Left renal cortex interstitium (tissue), 4 donors: ENCODE data around the gene OR2S2. TPM values are rescaled to one million over a fixed set of nuclear protein-coding genes. Genes with fewer than 3 reads are reported as not detected.
A peak's percentile ranks its signal among the peaks of the same experiment; 100 is the strongest.
"Not testable (repeated sequence)": the region's sequence is repeated elsewhere in the genome, so short reads cannot be mapped to it uniquely, and the experiment has no call there.

ENCODE experiments used
- DNase-seq, 4 donors: peaks; one replicate each; pipeline ENCODE4 v3.0.0-alpha.2; 2013; ENCODE audit warnings: low read depth in 4 of 4, low spot score in 2 of 4, missing footprints in 1 of 4
- polyA plus RNA-seq, 4 donors: library from polyadenylated mRNA; unstranded; fragments of 120-200 nt; gene quantifications; one replicate each; pipeline ENCODE4 v1.2.1, GENCODE V29; 2013; ENCODE audit not compliant: insufficient read length in 4 of 4

OR2S2 gene, protein sequence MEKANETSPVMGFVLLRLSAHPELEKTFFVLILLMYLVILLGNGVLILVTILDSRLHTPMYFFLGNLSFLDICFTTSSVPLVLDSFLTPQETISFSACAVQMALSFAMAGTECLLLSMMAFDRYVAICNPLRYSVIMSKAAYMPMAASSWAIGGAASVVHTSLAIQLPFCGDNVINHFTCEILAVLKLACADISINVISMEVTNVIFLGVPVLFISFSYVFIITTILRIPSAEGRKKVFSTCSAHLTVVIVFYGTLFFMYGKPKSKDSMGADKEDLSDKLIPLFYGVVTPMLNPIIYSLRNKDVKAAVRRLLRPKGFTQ
- polyA plus RNA-seq: not detected

DNA sequence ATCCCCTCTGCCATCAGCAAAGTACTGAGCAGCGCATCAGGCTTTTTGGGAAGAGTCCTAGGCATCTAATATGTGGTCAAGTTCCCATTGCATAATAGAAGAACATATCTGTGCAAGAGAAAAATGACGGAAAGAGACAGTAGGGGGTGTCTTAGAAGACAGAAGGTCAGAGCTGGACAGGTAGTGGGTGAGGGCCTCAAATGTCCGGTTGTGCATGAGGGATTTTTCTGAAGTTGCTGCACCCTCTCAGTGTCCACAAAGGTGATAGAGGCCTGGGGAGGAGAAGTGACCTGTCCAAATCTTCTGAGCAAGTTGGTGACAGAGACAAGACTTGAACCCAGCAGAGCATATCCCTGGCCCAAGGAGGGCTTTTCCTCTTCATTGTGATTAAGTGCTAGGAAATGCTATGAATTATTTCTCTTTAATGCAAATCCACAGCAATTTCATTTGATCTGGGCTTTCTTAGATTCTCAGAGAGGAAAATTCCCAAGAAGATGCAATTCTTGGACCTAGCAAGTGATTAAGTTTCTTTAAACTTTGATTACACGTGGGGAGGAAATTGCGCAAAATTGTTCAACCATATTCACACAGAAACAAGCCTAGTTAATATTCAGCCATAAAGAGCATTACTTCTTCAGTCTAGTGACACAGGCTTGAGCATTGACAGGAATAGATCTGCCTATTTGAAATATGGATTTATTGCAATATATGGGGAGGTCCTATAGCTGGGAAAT is at the start of gene OR2S2:
TSS of gene OR2S2 (minus strand) at position 51 of the 734 bp plus-strand sequence. CDS start 56 bp downstream, outside the sequence.
- no peak for DNase-seq

DNA sequence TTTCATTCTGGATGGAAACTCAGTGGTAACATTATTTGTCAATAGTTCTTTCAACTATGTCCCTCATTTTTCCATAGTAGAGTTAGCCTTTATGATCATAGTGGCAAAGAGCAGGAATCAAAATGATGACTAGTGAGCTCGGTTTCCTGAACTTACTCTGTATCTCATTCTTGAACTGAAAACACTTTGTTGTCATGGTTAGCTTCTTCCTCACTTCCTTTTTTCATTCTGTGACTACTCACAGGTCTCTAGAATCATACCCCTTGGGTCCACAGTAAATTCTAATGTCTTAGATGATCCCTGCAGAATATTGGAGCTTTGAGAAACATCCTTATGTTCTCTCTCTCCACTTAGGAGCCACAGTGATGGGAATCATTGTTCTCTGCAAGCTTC is 49.4 kb upstream of the OR2S2 start:
- no peak for DNase-seq

DNA sequence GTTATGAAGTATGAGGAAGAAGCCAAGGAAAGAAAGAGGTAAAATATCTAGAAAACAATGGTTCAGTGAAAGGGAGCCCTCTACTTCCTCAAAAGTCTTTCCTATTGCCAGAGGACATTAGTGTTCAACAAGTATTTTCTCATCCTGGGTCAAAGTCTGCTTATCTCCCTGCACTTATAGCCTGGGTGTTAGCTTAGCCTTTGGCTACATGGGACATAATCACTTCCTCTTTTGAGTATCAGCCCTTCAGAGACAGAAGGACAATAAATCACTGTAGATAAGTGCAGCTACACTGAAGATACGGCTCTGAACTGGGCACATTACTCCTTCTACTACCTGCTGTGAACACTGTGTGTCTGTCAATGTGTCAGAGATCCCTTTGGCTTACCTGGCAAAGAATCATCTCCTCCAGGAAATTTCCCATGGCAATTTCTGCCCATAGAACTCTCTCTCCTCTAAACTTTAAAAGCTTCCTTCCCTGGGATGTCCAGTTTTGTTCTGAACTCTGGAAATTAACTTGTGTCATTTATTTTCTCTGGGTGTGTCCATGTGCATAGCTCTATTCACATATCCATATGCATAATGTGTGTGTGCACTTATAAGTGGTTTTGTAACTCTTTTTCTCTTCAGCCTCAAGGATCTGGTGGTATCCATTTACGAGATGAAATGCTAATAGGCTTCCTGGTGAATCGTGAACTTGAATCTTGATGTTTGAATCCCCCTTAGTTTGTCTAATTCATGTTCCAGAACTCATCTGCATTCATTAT is 48.8 kb upstream of the OR2S2 start:
- no peak for DNase-seq

DNA sequence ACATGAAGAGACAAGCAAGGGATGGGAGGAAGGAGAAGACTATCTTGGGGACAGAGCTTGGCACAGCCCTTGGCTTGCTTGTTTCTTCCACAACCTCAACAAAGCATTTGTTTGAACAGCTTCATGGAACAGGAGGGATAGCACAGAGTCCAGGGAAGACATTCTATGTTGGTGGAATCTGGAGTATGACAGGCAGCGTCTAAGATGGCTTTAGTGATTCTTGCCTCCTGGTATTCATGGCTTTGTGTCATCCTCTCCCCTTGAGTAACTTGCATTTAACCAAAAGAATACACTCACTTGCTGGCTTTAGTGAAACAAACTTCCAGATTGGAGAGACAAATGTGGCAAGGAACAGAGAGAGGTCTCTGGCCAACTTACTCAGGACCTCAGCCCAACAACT is 47.9 kb upstream of the OR2S2 start:
- DNase-seq: no peak

DNA sequence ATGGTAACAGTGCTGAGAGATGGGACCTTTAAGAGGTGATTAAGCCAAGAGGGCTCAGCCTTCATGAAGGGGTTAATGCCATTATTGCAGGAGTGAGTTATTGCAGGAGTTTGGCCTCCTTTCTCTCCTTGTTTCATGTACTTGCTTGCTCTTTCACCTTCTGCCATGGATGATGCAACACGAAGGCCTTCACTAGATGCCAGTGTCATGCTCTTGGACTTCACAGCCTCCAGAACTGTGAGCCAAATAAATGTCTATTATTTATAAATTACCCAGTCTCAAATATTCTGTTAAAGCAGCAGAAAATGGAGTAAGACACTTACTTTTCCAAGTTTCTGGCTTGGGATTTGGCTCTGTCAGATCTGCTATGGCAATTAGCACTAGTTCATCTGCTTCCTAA is 40.4 kb upstream of the OR2S2 start:
- no peak for DNase-seq

DNA sequence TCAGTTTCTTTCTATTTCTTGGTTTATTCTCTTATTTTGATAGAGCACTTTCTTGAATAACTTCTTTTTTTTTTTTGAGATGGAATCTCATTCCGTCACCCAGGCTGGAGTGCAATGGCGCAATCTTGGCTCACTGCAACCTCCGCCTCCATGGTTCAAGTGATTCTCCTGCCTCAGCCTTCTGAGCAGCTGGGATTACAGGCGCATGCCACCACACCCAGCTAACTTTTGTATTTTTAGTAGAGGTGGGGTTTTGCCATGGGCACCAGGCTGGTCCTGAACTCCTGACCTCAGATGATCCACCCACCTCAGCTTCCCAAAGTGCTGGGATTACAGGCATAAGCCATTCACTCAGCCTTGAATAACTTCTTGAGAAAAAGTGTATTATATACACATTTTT is 39.1 kb upstream of the OR2S2 start:
- DNase-seq: not testable (repeated sequence)

DNA sequence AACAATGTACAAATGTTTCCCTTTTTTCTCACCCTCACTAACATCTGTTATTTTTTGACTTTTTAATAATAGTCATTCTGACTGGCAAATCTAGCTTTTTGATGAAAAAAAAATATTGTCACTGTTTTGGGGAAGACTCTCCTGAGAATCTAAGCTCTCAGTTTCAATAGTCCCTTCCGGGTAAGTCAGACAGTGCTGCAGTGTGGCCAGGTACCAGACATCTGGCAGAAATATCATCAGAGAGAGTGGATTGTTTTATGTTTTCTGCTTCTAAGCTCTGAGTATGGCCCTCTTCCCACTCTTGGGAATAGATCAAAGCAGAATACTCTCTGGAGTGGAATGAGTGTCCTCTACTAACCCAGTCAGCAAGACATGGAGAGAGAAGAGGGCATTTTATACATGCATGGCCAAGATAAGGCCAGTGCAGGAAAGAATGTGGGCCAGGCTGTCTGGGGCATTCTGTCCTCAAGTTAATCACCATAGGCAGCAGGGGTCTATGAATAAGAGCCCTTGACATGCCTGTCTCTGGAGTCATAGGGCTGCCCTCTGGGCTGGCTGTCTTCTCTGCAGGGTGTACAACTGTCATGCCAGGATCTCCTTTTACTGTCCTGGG is 38.5 kb upstream of the OR2S2 start:
- DNase-seq: no peak

DNA sequence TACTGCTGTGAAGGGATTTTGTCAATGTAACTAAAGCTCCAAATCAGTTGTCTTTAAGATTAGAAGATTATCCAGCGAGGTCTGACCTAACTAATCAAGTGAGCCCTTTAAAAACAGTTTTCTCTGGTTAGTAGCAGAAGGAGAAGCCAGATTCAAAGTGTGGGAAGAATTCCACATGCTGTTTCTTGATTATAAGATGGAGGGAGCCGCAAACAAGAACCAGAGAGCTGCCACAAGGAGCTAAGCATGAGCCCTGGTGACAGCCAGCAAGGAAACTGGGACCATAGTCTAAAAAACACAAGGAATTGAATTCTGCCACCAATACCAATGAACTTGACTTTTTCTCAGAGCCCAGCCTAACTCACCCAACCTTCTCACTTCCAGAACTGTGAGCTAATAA is 37.0 kb upstream of the OR2S2 start:
- DNase-seq: no peak

DNA sequence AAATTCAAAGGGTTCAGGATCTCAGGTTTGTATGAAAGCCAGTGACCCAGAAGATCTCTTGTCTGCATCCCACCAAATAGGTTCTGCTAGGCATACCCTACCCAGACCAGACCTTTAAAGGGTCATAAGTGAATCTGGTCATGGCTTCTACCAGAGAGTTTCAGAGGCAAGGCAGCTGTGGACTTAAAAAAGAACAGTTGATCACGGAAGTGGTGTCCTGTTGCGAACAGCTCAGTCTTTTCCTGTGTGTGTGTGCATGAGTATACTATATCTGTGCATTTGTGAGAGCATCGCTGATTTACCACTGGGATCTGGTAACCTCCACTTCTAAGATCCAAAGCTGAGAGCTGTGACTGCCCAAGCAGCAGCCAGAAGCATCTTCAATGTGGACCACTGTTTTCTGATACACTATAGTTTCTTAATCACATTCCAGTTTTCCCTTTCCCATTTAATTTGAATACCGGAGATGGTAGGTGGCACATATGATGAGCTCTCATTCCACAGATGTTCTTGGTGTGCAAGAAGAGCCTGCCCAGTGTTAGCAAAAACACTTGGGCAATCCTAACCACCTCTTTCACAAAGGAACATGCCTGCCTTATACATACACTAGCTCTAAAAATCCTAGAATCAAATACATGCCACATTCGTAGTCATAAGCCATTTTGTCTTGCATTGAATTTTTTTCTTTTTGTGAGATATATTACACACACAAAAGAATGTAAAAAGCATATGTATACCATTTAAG is 36.2 kb upstream of the OR2S2 start:
- no peak for DNase-seq

DNA sequence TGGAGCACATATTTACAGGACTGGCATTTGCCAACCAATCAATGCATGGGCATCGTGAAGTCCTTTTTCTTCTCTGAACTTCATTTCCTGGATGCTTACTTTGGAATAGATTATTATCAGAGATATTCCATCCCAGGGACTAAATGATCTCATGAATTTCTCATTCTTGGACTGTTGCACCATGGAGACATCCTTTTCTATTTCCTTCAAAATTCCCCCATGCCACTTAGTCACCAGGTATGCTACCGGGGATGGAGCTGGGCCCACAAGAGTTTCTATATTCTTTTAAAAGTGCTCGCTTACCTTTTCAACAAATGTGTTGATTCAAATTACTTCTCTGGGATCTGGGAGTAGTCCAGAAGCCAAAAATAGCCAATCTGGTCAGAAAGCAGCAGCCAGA is 35.2 kb upstream of the OR2S2 start:
- DNase-seq: not testable (repeated sequence)

DNA sequence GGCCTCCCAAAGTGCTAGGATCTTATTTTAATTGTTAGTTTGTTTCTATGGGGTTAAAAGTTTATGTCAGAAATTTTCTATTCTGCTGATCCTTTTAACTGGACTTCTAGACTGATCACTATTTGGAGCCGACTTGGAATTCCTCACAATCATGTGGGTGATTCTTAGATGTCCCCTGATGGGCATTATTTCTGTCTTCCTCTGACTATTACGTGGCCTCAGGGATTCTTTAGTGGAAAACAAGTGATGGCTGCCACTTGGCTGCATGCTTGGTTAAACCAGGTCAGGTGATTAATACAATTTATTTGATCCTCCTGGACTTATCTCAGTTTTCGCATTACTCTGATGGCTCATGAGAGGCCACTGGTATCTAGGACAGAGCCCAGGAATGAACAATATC is 32.2 kb upstream of the OR2S2 start:
- DNase-seq: no peak

DNA sequence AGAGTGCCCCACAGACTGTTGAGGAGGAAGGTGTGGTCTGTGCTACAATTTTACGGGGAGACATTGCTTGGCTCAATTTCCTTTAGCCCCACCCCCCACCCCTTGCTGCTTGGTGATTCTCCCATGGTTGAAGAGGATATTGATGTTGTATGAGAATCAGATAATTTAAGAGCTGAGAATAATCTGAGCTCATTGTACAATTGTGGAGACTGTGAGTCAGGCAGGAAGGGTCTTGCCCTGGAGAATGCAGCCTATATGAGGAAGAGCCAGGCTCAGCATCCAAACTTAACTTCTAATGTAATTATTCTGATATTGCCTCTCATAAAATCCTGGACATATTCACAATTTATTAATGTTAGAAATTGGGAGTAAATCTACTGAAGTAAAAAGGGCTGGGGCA is 26.1 kb upstream of the OR2S2 start:
- DNase-seq: no peak

DNA sequence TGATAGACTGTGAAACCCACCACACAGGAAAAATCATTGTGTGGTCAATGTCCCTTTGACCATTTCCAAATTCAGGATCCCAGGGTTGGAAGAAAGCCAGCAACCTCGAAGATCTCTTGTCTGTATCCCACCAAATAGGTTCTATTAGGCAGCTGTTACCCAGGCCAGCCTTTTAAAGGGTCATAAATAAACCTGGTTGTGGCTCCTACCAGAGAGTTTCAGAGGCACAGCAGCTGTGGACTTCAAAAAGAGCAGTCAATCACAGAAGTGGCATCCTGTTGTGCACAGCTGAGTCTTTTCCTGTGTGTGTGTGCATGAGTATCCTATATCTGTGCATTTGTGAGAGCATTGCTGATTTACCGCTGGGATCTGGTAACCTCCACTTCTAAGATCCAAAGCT is 23.7 kb upstream of the OR2S2 start:
- DNase-seq: peak in 1 of 4 donors; percentile 23

DNA sequence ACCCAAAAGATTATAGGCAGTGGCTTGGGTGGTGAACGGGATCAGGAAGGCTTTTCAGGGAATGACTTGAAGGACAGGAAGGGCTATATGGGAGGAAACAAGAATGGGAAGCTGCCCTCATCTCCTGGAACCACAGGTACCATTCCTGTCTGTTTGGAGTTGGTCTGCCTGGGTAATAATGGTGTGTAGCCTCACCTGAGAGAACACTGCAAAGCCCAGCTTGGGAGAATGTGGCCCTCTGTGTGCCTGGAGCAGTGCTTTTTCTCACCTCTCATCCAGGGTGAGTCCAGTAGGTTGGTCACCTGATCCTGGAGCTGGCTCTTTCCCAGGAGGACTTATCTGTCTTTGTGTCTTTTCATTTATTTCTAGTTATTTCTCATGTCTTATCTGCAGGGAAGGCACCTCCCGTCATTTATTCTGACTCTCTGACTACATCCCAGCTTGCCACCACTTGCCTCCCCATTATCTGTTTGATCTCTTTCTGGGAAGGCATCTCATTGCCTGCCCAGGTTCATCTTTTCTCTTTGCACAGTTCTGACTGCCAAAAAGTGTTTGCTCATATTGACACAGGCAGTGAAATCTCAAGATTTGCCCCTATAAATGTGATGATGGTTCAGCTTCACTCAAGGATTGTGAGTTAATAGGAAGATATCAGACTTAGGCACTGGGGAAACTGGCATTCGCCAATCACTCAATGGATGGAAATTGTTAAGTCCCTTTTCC is 22.5 kb upstream of the OR2S2 start:
- no peak for DNase-seq

DNA sequence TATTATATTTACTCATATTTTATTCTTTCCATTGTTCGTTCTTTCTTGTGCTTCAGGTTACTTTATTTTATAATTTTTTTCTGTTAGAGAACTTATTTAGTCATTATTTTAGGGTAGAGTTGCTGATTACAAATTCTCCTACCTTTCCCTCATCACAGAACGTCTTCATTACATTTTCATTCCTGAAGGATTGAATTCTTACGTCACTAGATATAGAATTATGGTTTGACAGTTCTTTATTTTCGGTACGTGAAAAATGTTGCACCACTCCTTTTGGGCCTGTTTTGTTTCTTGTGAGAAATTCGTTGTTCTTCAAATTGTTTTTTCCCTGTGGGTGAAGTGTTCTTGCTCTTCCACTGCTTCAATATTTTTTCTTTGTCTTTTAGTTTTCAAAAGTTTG is 20.8 kb upstream of the OR2S2 start:
- no peak for DNase-seq

DNA sequence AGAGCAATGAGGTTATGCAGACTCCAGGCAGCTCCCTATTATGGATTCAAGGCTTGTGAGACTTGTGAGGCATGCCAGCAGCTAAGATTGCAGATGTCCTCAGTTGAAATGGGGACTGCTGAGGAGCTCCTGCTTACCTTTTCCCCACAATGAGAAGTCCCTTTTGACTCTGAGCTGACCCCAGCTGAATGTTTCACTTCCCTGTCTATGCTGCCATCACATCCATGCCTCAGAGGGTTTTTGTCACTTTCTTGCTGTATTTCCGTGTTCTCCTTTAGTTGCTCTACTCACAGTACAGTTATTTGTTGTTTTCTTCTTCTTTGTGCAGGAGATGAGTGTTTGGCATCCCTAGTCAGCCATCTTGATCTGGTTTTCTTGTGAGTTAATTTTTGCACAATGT is 18.8 kb upstream of the OR2S2 start:
- no peak for DNase-seq

DNA sequence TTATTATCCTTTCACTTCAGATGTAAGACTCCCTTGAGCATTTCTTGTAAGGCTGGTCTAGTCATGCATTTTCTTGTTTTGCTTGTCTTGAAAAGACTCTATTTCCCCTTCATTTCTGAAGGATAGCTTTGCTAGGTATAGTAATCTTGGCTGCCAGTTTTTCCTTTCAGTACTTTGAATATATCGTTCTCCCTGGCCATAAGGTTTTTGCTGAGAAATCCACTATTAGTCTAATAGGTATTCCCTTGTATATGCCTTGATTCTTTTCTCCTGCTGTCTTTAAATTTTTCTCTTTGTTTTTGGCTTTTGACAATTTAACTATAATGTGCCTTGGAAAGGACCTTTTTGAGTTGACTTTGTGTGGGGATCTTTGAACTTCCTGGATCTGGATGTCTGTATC is 16.8 kb upstream of the OR2S2 start:
- DNase-seq: no peak

DNA sequence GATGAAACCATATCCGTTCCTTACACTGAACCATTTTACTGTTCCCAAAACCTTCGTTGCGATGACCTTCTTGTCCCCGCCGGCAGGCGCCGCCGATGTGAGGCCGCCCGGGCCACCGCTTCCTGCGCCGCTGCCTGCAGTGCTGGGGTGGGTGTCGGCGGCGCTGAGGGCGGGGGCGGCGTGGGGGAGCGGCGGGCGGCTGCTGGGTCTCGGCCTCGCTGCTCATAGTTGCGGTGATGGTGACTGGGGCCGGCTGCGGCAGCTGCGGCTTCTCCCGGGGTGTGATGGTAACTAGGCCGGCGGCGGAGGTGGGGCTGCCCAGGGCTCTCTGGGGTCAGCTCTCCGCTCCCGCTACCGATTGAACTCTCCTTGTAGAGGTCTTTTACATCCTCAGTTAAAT is 14.1 kb upstream of the OR2S2 start:
- DNase-seq: no peak

DNA sequence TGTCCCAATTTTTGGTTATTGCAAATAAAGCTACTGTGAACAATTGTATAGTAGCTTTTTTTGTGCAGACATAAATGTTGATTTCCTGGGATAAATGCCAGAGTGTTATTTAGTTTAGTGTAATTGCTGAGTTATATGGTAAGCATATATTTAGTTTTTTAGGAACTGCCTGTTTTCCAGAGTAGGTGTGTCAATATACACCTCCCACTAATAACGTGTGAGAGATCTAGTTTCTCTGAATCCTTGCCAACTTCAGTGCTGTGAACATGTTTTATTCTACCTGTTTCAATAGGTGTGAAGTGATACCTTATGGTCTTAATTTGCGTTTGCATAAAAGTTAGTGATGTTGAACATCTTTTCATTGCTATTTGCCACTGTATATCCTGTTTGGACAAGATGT is 9.1 kb upstream of the OR2S2 start:
- DNase-seq: no peak

DNA sequence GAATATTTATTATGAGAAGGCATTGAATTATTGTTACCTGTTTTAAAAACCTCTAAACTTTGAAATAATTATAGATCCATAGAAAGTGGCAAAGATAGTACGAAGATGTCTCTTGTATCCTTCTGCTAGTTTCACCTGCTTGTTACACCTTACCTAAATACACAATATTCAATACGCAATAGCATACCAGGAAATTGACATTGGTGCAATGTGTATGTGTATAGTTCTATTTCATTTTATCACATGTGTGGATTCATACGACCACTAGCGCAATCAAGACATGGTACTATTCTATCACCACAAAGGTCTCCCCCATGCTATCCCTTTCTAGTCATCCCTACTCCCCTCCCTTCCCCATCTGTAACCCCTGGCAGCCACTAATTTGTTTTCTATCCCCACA is 8.5 kb upstream of the OR2S2 start:
- DNase-seq: no peak
